Coronary artery (tissue), 2 donors: ENCODE measurements around the gene IL18BP.

Experiments
- DNase-seq: peaks from one replicate; pipeline ENCODE4 v3.0.0-alpha.2; 2017; ENCODE audit warnings: low spot score
- H3K27ac ChIP-seq, 2 donors: fragments of 200-600 bp; sonication (generic); one replicate each; pipeline ENCODE4 v1.5.1; 2016 to 2019
- H3K4me3 ChIP-seq: fragments of 200-600 bp; sonication (generic); 2 replicates; pipeline ENCODE4 v1.5.1; 2016; ENCODE audit warnings: mild to moderate bottlenecking, moderate library complexity
- CTCF ChIP-seq: fragments of 200-600 bp; sonication (generic); IDR thresholded peaks from one replicate; pipeline ENCODE4 v1.5.1; 2019; ENCODE audit warnings: antibody characterized with exemption

The IL18BP gene

DNA sequence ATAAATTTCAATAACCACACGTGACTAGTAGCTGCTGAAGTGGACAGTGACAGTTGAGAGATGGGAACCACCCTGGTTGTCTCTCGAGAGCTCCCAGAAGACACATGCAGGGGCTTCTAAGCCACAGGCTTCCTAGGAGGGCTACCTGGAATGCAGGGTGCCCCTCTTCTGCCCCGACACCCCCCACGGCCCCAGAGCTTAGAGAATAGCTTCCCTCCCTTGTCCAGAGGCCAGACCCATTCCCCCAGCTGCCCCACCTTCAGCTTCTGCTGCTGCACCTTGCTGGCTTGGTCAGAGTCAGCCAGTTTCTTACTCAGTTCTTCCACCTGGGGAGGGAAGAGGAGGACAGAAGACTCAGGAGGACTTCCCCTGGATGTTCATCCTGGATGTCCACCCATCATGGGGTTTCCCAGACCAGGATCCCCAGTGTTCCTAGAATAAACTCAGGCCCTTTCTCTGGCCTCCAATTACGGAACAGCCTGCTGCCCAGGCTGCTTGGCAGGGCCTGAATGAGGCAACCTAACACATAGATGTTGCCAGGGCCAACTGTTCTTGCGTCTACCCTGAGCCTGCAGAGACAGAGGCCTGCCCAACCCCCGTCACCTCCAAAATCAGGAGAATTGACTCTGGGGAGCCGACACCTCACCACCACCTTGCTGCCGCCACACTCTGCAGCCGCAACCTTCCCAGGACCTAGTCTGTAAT, 12.0 kb downstream of the IL18BP start:
- H3K27ac ChIP-seq = peak overlapping the region in 1 of 2 donors; percentile 58
- DNase-seq = no peak
- H3K4me3 ChIP-seq = no peak overlapping the region
- no peak for TF ChIP-seq CTCF

GRCh38 chr11:72012091-72012630, 13.5 kb downstream of the IL18BP start:
- no peak for TF ChIP-seq CTCF
- peak; percentile 52 for DNase-seq
- peak overlapping the region in 1 of 2 donors; percentile 58 for H3K27ac ChIP-seq
- H3K4me3 ChIP-seq = no peak overlapping the region

DNA sequence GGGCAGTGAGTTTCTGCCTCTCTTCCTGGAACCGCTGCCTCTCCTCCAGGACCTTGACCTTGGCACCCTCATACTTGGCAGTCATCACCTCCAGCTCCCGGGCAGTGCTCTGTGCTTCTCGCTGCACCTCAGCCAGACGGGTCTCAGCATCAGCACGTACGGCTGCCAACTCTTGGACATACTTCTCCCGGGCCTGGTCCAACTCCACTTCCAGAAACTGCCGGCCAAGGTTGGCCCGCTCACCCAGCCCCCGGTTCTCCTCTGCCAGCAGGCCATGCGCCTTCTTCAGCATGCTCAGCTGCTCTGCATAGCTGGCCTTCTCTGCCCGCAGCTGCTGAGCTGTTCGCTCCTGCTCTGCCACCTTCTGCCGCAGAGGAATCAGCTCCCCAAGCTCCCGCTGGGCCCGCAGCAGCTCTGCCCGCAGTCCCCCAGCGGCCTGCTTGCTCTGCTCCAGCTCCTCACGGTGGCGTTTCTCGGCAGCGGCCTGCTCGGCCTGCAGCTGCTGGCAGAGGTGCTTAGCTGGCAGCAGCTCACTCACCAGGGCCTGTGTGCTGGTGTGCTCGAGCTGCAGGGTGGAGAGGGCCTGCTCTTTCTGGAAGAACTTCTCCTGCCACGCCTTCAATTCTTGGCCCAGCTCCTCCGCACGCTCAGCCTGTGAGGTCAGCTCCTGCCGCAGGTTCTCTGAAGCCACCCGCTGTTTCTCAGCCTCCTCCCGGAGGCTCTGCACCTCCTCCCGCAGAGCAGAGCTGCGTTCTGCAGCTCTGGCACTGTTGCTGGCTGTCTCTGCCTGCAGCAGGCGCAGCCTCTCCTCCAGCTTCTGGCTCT, 14.4 kb downstream of the IL18BP start:
- Histone ChIP-seq H3K4me3 (no peak overlapping the region), H3K27ac (peak overlapping the region; percentile 27 to 58)
- TF ChIP-seq CTCF = no peak
- peak; percentile 81 for DNase-seq

GRCh38 chr11:72013765-72014711, 15.3 kb downstream of the IL18BP start:
- peak; percentile 71 for DNase-seq
- Histone ChIP-seq H3K27ac (peak overlapping the region; percentile 27 to 58), H3K4me3 (no peak overlapping the region)
- TF ChIP-seq CTCF = no peak

GRCh38 chr11:72014761-72015320, 16.1 kb downstream of the IL18BP start:
- Histone ChIP-seq H3K4me3 (no peak overlapping the region), H3K27ac (peak overlapping the region in 1 of 2 donors; percentile 58)
- no peak for TF ChIP-seq CTCF
- peak; percentile 71 for DNase-seq

- peak; percentile 69 for DNase-seq
- H3K4me3 ChIP-seq = no peak overlapping the region
- H3K27ac ChIP-seq = no peak overlapping the region
- TF ChIP-seq CTCF = no peak
These were observed 16.9 kb downstream of the IL18BP start for GRCh38 chr11:72015511-72016061.
